RKO (cell line): Measurements from ENCODE around the gene P4HA2.

ENCODE experiments used
- DNase-seq: peaks from one replicate; pipeline ENCODE4 v3.0.0-alpha.2; 2016; ENCODE audit warnings: low spot score

Gene P4HA2

GRCh38 chr5:132227485-132228240 is at the start of gene P4HA2:
TSS of gene P4HA2 (minus strand) at chr5:132227853. CDS start at chr5:132218626, 9,227 bp downstream.
- DNase-seq: peak; percentile 85

- DNase-seq: no peak
These were observed 49.6 kb upstream of the P4HA2 start for GRCh38 chr5:132277256-132277655.

GRCh38 chr5:132275367-132276220 is 47.9 kb upstream of the P4HA2 start:
- DNase-seq: no peak

- DNase-seq: no peak
These were observed 46.6 kb upstream of the P4HA2 start for GRCh38 chr5:132274050-132274792.

GRCh38 chr5:132273631-132274030 is 46.0 kb upstream of the P4HA2 start:
- no peak for DNase-seq

- peak; percentile 56 for DNase-seq
These were observed 44.9 kb upstream of the P4HA2 start for GRCh38 chr5:132272311-132273210.

- DNase-seq: no peak
These were observed 43.9 kb upstream of the P4HA2 start for GRCh38 chr5:132271251-132272246.

GRCh38 chr5:132270706-132271105 is 43.1 kb upstream of the P4HA2 start:
- no peak for DNase-seq

GRCh38 chr5:132270335-132270665 is 42.6 kb upstream of the P4HA2 start:
- no peak for DNase-seq

GRCh38 chr5:132269635-132270334 is 42.1 kb upstream of the P4HA2 start:
- DNase-seq: no peak

- DNase-seq: no peak
These were observed 41.3 kb upstream of the P4HA2 start for GRCh38 chr5:132268769-132269551.

GRCh38 chr5:132267931-132268768 is 40.5 kb upstream of the P4HA2 start:
- no peak for DNase-seq

- DNase-seq: no peak
These were observed 39.6 kb upstream of the P4HA2 start for GRCh38 chr5:132267166-132267739.

- no peak for DNase-seq
These were observed 39.1 kb upstream of the P4HA2 start for GRCh38 chr5:132266836-132267160.

GRCh38 chr5:132266031-132266835 is 38.6 kb upstream of the P4HA2 start:
- DNase-seq: no peak

- DNase-seq: peak; percentile 8
These were observed 37.8 kb upstream of the P4HA2 start for GRCh38 chr5:132265336-132266030.
